CD4-positive, alpha-beta T cell treated with Interferon alpha-2 for 1 hour (primary cell): ENCODE data around the gene CCDC120.

ENCODE experiments used
- DNase-seq, 2 donors: peaks; one replicate each; pipeline ENCODE4 v3.0.0-alpha.2; 2020 to 2022

Gene CCDC120

DNA sequence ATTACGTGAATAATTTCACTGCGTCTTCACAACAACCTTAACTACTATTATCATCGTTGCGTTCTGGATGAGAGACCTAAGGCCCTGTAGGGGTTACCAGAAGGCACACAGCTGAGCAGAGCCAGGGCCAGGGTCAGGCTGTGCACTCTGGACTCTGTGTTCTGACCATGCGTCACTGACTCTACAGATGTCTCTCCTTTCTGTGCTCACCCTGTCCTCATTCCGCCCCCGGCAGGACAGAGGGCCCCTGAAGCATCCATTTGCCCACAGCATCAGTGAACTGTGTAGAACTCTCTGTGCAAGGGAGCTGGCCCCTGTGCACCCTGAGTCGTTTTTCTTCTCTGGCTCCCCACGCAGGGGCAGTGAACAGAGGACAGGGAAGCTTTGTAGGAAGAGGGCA is 43.4 kb downstream of the CCDC120 start:
- DNase-seq: no peak

DNA sequence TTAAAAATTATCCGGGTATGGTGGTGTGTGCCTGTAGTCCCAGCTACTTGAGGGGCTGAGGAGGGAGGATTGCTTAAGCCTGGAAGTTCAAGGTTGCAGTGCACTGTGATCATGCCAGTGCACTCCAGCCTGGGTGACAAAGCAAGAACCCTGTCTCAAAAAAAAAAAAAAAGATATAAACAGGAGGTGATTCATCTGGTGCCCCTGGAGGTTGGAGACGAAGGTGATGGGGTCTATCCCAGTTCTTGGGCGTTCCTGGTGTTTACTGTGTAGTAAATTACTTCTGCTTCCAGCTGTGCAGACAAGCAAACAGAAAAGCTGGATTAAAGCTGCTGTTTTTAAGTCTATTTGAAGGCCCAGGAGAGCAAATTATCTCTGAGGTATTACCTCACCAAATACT is 44.8 kb downstream of the CCDC120 start:
- no peak for DNase-seq

DNA sequence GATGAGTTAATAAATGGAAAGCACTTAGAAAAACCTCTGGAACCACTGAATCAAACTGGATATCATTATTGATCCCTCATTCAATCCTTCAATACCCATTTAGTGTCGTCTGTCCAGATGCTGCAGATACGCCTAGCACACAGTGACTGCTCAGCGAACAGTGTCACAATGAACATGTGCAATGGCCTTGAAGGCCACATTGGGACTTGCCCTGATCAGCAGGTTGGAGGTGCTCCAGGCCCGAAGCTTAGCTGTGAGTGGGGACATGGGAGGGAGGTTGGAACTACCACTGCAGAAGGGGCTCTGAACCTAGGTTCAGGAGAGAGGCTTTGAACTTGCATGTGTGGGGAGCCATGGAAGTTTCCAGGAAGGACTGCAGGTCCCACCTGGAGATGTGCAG is 47.5 kb downstream of the CCDC120 start:
- DNase-seq: no peak

DNA sequence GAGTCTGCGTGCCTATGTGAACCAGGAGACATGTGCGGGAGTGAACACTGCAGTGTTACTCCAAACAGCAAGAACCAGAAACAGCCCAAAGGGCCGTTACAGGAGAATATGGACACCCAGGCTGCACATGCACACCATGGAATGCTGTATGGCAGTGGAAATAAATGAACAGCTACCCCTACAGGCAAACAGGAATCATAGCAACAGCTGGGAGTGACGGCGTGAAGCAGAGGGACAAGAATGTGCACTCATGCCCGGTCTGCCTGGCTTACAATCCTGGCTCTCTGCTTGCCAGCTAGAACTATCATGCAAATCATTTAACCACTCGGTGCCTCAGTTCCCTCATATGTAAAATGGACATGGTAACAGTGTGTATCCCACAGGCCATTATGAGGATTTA is 48.1 kb downstream of the CCDC120 start:
- DNase-seq: peak in 1 of 2 donors; percentile 28

DNA sequence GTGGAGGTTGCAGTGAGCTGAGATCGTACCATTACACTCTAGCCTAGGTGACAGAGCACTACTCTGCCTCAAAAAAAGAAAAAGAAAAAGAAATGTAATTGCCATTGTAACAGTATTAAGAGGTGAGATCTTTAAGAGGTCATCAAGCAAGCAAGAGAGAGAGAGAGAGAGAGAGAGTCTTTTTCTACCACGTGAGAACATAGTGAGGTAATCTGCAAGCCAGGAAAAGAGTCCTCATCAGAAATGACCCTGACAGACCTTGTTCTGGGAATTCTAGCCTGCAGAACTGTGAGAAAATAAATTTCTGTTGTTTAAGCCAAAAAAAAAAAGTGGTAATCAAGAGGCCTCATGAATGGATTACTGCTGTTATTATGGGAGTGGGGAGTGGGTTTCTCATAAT is 49.8 kb downstream of the CCDC120 start:
- DNase-seq: no peak

DNA sequence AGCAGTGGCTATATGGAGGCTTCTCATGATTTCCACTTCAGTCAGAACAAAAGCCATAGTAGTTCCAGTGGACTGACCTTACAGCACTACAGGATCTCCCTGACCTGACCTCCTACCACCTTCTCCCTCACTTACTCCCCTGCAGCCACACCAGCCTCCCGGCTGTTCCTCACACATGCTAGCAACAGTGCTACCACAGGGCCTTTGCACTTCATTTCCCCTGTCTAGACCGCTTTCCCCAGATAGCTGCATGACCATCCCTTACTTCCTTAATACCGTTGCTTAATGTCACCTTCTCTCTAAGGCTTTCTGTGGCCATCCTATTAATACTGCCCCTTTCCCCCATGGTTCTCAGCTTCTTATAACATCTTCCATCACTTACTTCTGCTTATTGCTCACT is 51.6 kb downstream of the CCDC120 start:
- DNase-seq: no peak

DNA sequence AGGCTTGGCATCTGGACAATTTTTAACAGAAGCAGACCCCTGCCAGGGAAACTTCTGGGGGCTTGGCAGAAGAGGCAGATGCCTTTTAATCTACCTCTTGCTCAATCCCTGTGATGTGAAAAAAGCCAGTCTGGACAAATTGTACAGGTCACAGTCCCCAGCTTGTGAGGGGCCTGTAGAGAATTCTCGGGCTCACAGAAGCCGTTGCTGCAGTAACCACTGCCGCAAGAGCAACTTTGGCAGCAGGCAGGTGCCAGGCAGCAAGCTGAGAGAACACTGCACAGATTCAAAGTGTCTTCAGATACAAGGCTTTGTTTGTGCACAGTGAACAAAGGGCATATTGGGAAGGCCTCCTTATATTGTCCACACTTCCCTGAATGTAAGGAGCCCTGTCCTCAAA is 53.0 kb downstream of the CCDC120 start:
- no peak for DNase-seq

DNA sequence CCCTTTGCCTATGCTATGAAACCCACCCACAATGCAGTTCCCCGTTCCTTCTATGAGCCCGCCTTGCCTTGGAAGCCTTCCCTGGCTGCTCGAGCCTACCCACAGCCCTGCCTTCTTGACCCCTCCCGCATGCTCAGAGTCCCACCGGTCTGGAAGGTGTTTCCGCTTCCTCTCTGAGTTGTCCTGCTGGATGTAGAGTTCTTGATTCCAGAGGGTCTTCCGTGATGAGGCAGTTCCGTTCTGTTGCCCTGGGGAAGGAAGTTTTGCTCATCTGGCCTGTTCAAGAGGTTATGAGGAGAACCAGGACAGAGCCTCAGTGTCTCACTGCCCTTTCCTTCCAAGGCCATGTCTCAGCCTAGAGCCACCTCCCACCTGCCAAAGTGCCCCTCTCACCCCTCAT is 57.3 kb downstream of the CCDC120 start:
- DNase-seq: no peak

- DNase-seq: no peak
Observed at GRCh38 chrX:49116716-49117115, 57.9 kb downstream of the CCDC120 start.

DNA sequence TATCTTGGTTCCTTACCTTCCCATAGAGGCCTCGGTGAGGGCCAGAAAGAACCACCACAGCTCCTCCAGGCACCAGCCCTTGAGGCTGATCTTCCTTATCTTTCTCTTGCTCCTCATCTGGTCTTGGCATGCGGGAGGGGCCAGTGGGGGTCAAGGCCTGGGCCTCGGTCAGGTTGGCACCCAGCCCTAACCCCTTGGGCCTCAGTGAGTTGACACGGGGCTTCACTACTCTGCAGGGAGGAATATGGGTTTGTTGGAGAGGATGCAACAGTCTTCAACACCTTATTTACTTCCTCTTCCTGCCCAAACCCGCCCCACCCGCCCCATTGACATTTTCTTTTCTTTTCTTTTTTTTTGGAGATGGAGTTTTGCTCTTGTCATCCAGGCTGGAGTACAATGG is 58.8 kb downstream of the CCDC120 start:
- DNase-seq: no peak
